Measurements from ENCODE around the gene AGGF1. TPM values are rescaled to one million over a fixed set of nuclear protein-coding genes. Genes with fewer than 3 reads are reported as not detected.

Gene AGGF1
- 11.7 to 15.0 TPM (median 12.5 TPM) in 5 replicates for total RNA-seq (2022; extraction: Qiagen RNA extraction)

GRCh38 chr5:77030097-77031071 lies at the start of gene AGGF1:
TSS of gene AGGF1 (plus strand) at chr5:77030404. CDS start at chr5:77030767, 363 bp downstream.

GRCh38 chr5:77086689-77087483 lies 56.7 kb downstream of the AGGF1 start, which contains the start of gene ZBED3:
TSS of gene ZBED3 (minus strand) at chr5:77087285. CDS start at chr5:77077878, 9,407 bp downstream.

Other genes starting within 250 kb of the AGGF1 start
- 237 to 269 TPM (median 265 TPM) in 5 replicates for gene F2RL1, start 211.4 kb upstream of the AGGF1 start, total RNA-seq (2022; extraction: Qiagen RNA extraction)
- gene S100Z, start 180.4 kb upstream of the AGGF1 start, total RNA-seq (2022; extraction: Qiagen RNA extraction) = not detected in 5 replicates
- gene CRHBP, start 77.4 kb upstream of the AGGF1 start, total RNA-seq (2022; extraction: Qiagen RNA extraction) = 0.13 TPM in 1 of 5 replicates, not detected in the others
- 3.4 to 4.8 TPM (median 3.9 TPM) in 5 replicates for gene ZBED3, start 56.9 kb downstream of the AGGF1 start, total RNA-seq (2022; extraction: Qiagen RNA extraction)
- gene PDE8B, start 180.3 kb downstream of the AGGF1 start, total RNA-seq (2022; extraction: Qiagen RNA extraction) = 1.4 to 1.7 TPM (median 1.7 TPM) in 5 replicates

Measured in A549 treated with Mapracorat at 1 μM for 4 hours (cell line).